ENCODE data around the gene CELSR1. TPM values are rescaled to one million over a fixed set of nuclear protein-coding genes. Genes with fewer than 3 reads are reported as not detected.
A peak's percentile ranks its signal among the peaks of the same experiment; 100 is the strongest.

CELSR1 gene
- total RNA-seq, 3 donors from 2014 or later: 0.96 to 36.7 (median 21.2) TPM

DNA sequence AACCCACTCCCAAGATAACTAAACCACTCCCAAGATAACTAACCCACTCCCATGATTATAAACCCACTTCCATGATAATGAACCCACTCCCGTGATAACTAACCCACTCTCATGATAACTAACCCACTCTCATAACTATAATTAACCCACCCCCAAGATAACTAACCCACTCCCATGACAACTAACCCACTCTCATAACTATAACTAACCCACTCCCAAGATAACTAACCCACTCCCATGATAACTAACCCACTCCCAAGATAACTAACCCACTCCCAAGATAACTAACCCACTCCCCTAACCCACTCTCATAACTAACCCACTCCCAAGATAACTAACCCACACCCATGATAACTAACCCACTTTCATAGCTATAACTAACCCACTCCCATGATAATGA is 30.1 kb upstream of the CELSR1 start:
- H3K4me3 ChIP-seq: no peak overlapping the region
- H3K36me3 ChIP-seq: no peaks in the 10 kb centered on the region
- DNase-seq (ENCODE audit: low spot score in 2 of 2): no peak
- intact Hi-C loops (cut with DNase I; ENCODE audit: low total_unique reads): no loop called here
- no peaks in the 10 kb centered on the region for H3K27me3 ChIP-seq
- H3K9me3 ChIP-seq: peaks cover 4 to 9% of the 10 kb centered on the region in 2 donors
- peaks cover 0 to 9% of the 10 kb centered on the region in 2 donors for H3K4me1 ChIP-seq
- no peak for TF ChIP-seq POLR2AphosphoS5 (IDR thresholded peaks at IDR 0.05)
- TF ChIP-seq POLR2A (IDR thresholded peaks at IDR 0.05): no peak
- TF ChIP-seq, protein P1, sequence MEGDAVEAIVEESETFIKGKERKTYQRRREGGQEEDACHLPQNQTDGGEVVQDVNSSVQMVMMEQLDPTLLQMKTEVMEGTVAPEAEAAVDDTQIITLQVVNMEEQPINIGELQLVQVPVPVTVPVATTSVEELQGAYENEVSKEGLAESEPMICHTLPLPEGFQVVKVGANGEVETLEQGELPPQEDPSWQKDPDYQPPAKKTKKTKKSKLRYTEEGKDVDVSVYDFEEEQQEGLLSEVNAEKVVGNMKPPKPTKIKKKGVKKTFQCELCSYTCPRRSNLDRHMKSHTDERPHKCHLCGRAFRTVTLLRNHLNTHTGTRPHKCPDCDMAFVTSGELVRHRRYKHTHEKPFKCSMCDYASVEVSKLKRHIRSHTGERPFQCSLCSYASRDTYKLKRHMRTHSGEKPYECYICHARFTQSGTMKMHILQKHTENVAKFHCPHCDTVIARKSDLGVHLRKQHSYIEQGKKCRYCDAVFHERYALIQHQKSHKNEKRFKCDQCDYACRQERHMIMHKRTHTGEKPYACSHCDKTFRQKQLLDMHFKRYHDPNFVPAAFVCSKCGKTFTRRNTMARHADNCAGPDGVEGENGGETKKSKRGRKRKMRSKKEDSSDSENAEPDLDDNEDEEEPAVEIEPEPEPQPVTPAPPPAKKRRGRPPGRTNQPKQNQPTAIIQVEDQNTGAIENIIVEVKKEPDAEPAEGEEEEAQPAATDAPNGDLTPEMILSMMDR (IDR thresholded peaks at IDR 0.05): no peak
- H3K27ac ChIP-seq: no peak overlapping the region

DNA sequence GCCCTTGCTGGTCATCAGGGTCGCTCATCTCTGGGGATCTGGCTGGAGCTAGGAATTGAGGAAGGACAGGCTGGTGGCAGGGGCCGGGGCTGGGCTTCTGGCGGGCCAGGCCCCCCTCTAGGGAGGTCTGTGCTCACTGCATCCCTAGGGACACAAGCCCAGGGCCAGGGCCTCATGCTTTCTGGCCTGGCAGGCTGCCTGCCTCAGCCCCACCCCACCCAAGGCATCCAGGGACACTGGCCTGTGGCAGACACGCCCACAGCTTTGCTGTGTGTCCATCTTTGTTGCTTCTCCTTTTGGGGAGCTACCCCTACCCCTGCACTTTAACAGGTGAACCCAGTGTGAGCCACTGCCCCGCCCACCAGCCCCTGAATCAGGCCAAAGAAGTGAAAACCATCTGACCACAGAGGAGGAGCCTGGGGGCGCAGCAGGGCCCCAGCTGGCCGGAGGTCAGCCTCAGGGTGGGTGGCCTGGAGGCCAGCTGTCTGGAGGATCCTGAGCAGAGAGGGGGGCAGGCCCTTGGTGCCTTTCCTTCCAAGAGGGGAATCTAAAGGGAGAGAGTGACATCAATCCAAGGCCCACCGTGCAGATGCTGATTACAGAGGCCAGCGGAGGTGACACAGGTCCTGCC is 26.8 kb upstream of the CELSR1 start:
- no peak for TF ChIP-seq POLR2AphosphoS5 (IDR thresholded peaks at IDR 0.05)
- no peak for TF ChIP-seq POLR2A (IDR thresholded peaks at IDR 0.05)
- TF ChIP-seq, protein P1 (IDR thresholded peaks at IDR 0.05): no peak
- Histone ChIP-seq H3K4me3 (no peak overlapping the region), H3K4me1 (peaks cover 0 to 9% of the 10 kb centered on the region in 2 donors), H3K27ac (no peak overlapping the region), H3K27me3 (no peaks in the 10 kb centered on the region), H3K36me3 (no peaks in the 10 kb centered on the region), H3K9me3 (no peaks in the 10 kb centered on the region)
- no peak for DNase-seq (ENCODE audit: low spot score in 2 of 2)
- intact Hi-C loops (cut with DNase I; ENCODE audit: low total_unique reads): no loop called here

DNA sequence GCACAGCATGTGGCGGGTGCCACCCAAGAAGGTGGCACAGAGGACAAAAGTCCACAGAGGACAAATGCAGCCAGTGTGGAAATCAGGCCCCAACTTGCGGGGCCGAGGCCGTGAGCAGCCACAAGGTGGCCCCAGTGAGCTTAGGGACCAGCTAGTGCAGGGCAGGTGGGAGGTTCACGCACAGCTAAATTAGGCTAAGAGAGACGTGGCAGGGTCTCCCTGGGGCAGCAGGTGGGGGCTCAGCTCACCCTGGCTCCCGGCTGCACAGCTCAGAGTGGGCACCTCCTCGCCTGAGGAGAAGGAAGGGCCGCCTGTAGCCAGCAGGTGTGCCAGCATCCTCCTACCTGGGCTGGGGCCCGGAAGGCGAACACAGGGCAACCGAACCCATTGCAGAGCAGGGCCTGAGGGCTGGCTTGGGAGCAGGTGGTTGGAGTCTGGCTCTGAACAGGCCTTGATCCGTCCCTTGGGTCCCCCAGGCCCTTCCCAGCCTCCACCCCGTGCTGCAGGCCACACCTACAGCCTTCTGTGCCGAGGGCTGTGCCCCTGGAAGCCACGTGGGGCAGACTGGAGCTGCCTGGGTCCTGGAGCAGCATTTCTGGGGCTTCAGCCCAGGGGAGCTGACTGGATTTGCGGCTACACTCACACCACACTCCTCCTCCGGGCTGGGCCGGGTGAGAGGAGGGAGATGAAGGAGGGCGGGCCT is 26.1 kb upstream of the CELSR1 start:
- TF ChIP-seq POLR2AphosphoS5 (IDR thresholded peaks at IDR 0.05) (peak in 1 of 3 donors; percentile 32), POLR2A (IDR thresholded peaks at IDR 0.05) (no peak)
- TF ChIP-seq, protein P1 (IDR thresholded peaks at IDR 0.05): peak; percentile 53 to 86 (median 69)
- Histone ChIP-seq H3K4me1 (peaks cover 0 to 9% of the 10 kb centered on the region in 2 donors), H3K27me3 (no peaks in the 10 kb centered on the region), H3K27ac (peak overlapping the region in 1 of 2 donors; percentile 29), H3K36me3 (no peaks in the 10 kb centered on the region), H3K9me3 (no peaks in the 10 kb centered on the region), H3K4me3 (peak overlapping the region in 2 of 3 donors; percentile 24 to 49)
- intact Hi-C loops (cut with DNase I; ENCODE audit: low total_unique reads): no loop called here
- DNase-seq (ENCODE audit: low spot score in 2 of 2): peak; percentile 70 to 74

DNA sequence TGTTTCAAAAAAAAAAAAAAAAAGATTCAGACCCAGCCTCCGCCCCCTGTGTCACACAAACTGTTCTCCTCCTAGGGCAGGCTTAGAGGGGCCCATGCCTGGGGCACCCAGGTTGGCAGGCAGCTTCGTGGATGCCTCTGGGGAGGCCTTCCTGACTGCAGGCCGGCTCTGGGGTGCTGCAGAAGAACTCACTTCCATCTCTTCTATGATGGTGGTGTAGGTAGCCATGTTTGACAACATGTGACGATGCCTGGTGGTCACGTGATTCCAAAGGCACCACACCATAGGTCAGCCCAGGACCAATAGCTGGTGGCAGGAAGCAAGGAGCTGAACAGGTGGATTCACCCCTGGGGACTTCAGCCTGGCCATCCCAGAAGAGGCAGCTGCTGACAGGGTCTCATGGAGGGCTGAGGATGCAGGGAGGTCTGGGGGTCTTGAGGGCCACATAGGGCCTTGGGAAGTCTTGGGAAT is 24.1 kb upstream of the CELSR1 start:
- DNase-seq (ENCODE audit: low spot score in 2 of 2): no peak
- Histone ChIP-seq H3K27me3 (no peaks in the 10 kb centered on the region), H3K9me3 (no peaks in the 10 kb centered on the region), H3K4me1 (peaks cover 0 to 9% of the 10 kb centered on the region in 2 donors), H3K27ac (no peak overlapping the region), H3K4me3 (no peak overlapping the region), H3K36me3 (no peaks in the 10 kb centered on the region)
- TF ChIP-seq, protein P1 (IDR thresholded peaks at IDR 0.05): no peak
- no peak for TF ChIP-seq POLR2AphosphoS5 (IDR thresholded peaks at IDR 0.05)
- no peak for TF ChIP-seq POLR2A (IDR thresholded peaks at IDR 0.05)
- intact Hi-C loops (cut with DNase I; ENCODE audit: low total_unique reads): loop anchor here (1.0 kb wide), 1 partner anchor 19 kb away; no protein-coding TSS in a partner anchor
